GM19240 (cell line): ENCODE data around the gene ATXN10.

Source experiments
- DNase-seq: peaks from one replicate; pipeline ENCODE4 v3.0.0; 2011; ENCODE audit warnings: low spot score; ENCODE audit not compliant: insufficient read length

Gene ATXN10

GRCh38 chr22:45757936-45758335, 86.3 kb downstream of the ATXN10 start:
- no peak for DNase-seq

DNA sequence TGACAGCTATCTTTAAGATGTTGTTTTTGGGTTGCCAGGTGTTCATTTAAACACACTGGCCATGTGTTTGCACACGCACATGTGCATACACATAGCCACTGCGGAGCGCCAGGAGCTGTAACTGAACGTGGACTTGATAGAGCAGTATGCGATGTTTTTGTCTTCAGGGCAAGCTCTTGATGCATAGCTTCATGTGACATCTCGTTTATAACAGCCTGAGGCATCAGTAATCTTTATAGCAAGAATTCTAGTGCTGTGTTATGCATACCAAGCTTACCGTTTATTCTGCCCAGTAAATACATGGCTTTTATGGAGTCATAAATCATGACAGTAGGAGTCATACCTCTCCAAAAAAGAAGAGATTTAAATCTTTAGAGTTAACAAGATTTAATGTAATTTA, 87.0 kb downstream of the ATXN10 start:
- DNase-seq, result no peak

DNA sequence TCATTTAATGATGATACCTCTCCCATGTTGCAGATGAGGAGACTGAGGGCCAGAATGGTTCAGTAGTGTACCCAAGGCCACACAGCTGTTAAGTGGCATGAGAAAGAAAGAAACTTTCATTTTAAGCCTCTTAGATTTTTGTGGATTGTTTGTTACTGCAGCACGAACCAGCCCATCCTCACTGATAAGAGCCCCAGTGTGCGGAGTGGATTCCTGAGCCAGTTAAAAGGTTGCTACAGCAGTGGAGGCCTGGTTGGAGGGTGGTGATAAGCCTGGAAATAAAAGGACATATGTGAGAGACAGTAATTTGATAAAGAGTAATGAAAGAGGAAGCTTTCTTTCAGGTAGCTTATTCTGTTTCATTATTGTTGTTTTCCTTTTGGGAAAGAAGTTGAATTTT, 89.0 kb downstream of the ATXN10 start:
- DNase-seq, result no peak

GRCh38 chr22:45762545-45763235, 91.1 kb downstream of the ATXN10 start:
- no peak for DNase-seq

GRCh38 chr22:45763236-45763624, 91.6 kb downstream of the ATXN10 start:
- DNase-seq, result no peak

DNA sequence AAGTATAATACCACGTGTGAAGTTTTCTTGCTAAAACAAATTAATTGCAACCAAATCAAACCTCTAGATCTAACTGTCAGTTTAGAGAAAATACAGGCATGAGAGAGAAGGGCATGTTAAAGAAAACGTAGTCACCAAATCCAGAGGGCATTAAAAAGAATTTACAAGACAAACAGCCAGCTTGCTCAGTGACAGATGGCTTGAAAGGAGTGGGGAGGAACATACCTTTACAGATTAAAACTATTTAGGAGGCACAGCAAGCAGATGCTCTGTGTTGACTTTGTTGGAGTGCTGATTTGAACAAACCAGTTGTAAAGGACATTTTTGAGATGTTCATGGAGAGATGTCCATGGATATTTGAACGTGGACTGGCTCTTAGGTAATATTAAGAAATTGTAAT, 96.9 kb downstream of the ATXN10 start:
- DNase-seq, result no peak

DNA sequence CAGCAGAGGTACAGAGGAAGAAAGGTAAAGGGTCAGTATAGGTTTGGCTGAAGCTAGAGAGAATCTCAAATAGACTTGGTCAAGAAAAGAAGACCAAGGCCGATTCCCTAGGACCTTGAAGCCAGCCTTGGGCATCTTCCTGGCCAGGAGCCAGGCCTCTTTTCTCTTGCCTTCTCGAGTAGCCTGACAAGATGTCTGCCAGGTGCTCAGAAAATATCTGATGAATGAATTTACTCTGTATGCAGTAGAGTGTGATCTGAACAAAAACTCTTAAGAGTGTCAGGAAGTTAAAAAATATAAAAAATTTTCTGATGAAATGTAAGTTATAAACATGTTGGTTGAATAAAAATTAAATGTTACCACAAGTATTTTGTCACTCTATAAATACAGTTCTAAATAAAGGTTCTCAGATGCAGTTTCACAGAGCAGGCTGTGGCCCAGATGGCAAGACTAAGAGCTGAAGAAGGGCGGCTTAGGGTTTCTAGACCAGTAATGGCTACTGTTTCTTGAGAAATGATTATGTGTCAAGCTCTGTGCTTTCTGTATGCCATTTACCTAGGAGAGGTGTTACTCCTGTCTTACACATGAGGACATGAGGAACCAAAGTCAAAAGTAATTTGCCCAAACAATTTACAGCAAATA, 98.1 kb downstream of the ATXN10 start:
- no peak for DNase-seq

- no peak for DNase-seq
Measured at GRCh38 chr22:45770506-45770905, 98.9 kb downstream of the ATXN10 start.

- DNase-seq, result no peak
Measured at GRCh38 chr22:45771057-45771456, 99.4 kb downstream of the ATXN10 start.

DNA sequence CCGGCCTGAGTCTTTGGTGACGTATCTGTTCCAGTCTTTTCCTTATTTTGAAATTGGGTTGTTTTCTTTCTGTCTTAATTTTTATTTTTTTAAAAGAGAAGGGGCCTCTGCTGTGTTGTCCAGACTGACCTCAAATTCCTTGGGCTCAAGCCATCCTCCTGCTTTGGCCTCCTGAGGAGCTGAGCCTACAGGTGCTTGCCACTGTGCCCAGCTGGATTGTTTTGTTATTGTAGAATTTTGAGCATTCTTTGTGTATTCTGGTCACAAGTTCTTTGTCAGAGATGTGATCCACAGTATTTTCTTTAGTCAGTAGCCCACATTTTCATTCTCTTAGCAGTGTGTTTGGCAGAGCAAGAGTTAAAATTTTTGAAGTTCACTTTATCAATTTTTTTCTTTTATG, 100.1 kb downstream of the ATXN10 start:
- no peak for DNase-seq

DNA sequence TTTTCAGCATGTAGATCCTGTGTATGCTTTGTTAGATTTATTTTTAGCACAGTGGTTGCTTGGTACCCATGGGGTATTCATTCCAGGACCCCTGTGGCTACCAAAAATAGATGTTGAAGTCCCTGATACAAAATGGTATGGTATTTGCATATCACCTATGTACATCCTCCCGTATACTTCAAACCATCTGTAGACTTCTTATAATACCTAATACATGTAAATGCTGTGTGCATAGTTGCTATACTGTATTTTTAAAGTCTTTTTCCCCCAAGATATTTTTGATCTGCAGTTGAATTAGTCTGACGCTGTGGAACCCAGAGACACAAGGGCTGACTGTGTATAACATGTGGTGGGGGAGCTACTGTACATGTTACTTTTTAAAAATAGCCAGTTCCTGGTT, 101.1 kb downstream of the ATXN10 start:
- no peak for DNase-seq

DNA sequence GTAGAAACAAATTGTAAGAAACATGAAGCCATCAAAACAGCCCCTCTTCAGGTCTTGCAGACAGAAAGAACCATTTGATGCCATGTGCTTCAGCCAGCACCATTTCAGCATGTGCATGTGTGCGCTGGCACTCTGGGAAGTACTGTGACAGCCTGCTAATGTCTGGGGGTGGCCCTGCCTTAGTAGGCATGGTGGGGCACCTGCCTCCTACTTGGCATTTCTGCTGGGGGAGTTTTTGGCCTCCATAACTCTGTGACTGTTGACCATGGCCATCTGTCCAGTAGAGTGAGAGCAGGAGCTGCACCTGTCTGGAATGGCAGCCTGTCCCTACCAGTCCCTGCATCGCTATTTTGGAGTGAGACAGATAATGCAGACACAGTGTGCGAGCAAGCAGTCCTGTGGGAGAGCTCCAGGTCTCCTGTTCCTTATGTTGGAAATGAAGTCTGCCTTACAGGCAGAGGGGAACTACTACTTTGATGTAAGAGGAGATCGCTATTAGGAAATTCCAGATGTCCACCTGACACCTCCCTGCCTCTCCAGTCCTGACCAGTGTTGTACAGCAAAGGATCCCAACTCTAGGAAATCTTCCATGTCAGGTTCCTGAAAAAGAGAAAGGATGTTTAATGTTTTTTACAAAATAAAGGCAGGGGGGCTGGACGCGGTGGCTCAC, 102.5 kb downstream of the ATXN10 start:
- no peak for DNase-seq

DNA sequence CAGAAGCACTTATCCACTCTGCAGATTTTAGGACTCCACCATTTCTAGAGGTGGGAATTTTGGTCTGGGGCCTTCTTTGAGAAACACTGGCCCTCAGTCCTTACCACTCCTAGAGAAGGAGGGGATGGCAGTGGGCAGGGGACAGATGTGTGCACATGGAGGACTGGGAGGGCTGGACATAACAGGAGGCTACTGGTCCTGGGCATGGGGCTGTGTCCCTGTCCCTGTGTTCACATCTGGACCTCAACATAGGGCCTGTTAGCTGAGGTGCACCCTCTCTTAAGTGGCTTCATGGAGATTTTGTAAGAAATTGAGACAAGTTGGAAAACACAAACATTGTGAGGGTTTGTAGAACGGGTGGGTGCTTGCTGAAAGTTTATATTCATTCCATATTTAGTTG, 103.4 kb downstream of the ATXN10 start:
- DNase-seq, result no peak

- peak; percentile 22 for DNase-seq
Measured at GRCh38 chr22:45775569-45776312, 104.1 kb downstream of the ATXN10 start.

DNA sequence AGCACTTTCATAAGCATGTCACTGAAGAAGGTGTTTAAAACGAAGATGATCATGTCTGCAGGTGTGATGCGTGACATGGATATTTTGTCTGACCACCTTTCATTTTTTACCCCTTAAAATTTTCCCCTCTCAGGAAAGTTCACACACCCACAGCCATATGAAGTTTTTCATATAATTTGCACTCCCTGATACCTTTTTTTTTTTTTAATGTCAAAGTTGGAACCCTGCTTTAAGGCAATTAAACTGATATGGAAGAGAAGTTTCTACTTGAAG, 104.6 kb downstream of the ATXN10 start:
- no peak for DNase-seq

DNA sequence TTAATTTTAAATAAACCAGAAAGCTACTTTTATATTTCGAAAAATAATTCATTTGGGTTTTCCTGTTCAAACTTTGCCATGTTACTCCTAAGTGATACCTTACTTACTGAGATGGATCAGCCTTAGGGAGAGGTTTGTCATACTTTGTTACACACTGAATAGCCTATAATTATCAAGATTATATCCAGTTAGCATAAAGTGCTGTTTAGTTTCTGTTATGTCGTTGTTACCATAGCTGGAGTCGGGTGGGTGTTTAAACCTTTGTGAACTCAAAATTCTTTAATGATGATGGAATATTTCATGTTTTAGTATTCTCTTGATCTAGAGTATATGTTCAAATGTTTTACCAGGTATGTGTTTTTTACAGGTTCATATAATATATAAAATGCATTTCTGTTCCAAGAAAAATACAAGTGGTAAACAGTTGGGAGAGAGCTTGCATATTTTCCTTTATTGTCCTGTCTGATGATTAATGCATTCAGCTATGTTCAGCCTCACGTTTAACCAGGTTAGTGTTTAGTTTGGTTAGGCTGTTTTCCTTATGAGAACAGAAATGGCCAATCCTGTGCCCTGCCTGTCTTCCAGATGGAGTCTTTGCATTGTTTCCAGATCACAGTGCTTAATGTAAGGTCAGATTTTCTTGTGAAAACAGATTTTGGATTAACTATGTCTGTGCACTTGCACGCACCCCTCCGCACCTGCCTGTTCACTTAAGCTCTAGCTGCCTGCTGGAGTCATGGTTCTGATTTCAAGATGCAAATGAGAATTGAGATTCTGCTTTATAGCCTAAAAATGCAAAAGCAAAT, 105.6 kb downstream of the ATXN10 start:
- no peak for DNase-seq

- no peak for DNase-seq
Measured at GRCh38 chr22:45777852-45778375, 106.3 kb downstream of the ATXN10 start.

GRCh38 chr22:45781459-45781858, 109.8 kb downstream of the ATXN10 start:
- no peak for DNase-seq

- DNase-seq, result no peak
Measured at GRCh38 chr22:45781966-45782365, 110.3 kb downstream of the ATXN10 start.

DNA sequence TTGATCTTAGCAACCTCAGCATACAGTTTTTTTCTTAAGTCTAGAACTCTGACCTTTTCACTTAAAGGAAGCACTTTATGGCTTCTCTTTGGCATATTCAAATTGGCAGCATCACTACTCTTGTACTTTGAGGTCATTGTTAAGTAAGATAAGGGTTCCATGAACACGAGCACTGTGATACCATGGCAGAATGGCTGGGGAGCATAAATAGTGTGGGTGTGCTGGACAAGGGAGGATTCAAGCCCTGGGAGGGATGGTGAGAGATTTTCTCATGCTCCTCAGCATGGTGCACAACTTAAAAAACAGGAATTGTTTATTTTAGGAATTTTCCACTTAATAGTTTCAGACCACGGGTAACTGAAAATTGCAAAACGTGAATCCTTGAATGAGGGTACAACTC, 111.4 kb downstream of the ATXN10 start:
- DNase-seq, result no peak

DNA sequence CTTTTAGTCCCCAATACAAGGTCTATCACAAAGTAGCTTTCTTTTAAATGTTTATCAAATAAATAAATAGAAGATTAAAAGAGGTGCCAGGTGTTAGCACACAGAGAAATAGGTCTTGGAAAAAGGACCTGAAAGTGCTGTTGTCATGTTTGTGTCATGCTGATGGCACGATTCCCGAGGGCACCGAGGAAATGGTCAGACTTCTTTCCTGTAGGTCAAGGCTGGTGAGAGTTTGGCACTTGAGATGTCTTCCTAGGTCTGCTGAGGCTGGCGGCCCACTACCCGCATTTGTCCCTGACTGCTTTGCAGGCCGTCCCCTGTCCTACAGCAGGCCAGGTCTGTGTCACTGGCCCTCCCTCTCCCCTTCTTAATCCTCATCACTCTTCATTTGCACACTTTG, 112.1 kb downstream of the ATXN10 start:
- no peak for DNase-seq
